ENCODE data around the gene AFF2. TPM values are rescaled to one million over a fixed set of nuclear protein-coding genes. Genes with fewer than 3 reads are reported as not detected.
"Not testable (repeated sequence)": the region's sequence is repeated elsewhere in the genome, so short reads cannot be mapped to it uniquely, and the experiment has no call there.

Gene AFF2
- total RNA-seq, 1 donor from 2014 or later, result 3.1 TPM

- DNase-seq, result no peak
These were observed 365.1 kb downstream of the AFF2 start for GRCh38 chrX:148865277-148866210.

GRCh38 chrX:148867596-148867995, 367.2 kb downstream of the AFF2 start:
- no peak for DNase-seq

- peak; percentile 45 for DNase-seq
These were observed 371.2 kb downstream of the AFF2 start for GRCh38 chrX:148871422-148872160.

GRCh38 chrX:148872161-148872535, 371.7 kb downstream of the AFF2 start:
- no peak for DNase-seq

- DNase-seq, result no peak
These were observed 372.5 kb downstream of the AFF2 start for GRCh38 chrX:148872881-148873280.

GRCh38 chrX:148874636-148875246, 374.3 kb downstream of the AFF2 start:
- no peak for DNase-seq

- no peak for DNase-seq
These were observed 378.0 kb downstream of the AFF2 start for GRCh38 chrX:148878371-148878770.

- no peak for DNase-seq
These were observed 384.8 kb downstream of the AFF2 start for GRCh38 chrX:148885203-148885602.

- no peak for DNase-seq
These were observed 393.0 kb downstream of the AFF2 start for GRCh38 chrX:148893395-148893794.

- no peak for DNase-seq
These were observed 402.2 kb downstream of the AFF2 start for GRCh38 chrX:148902581-148902980.

- DNase-seq, result no peak
These were observed 402.8 kb downstream of the AFF2 start for GRCh38 chrX:148903176-148903575.

- DNase-seq, result no peak
These were observed 404.1 kb downstream of the AFF2 start for GRCh38 chrX:148904421-148905111.

- no peak for DNase-seq
These were observed 405.0 kb downstream of the AFF2 start for GRCh38 chrX:148905400-148905799.

- DNase-seq, result not testable (repeated sequence)
These were observed 406.2 kb downstream of the AFF2 start for GRCh38 chrX:148906628-148907027.

GRCh38 chrX:148909758-148910157, 409.3 kb downstream of the AFF2 start:
- no peak for DNase-seq

GRCh38 chrX:148913971-148914370, 413.6 kb downstream of the AFF2 start:
- no peak for DNase-seq

GRCh38 chrX:148914783-148915182, 414.4 kb downstream of the AFF2 start:
- DNase-seq, result no peak

- DNase-seq, result no peak
These were observed 415.1 kb downstream of the AFF2 start for GRCh38 chrX:148915474-148915873.

- no peak for DNase-seq
These were observed 417.0 kb downstream of the AFF2 start for GRCh38 chrX:148917441-148917840.

- DNase-seq, result no peak
These were observed 423.2 kb downstream of the AFF2 start for GRCh38 chrX:148923631-148924030.

- no peak for DNase-seq
These were observed 426.0 kb downstream of the AFF2 start for GRCh38 chrX:148926371-148926770.

- no peak for DNase-seq
These were observed 428.4 kb downstream of the AFF2 start for GRCh38 chrX:148928811-148929210.

All from tongue (tissue), 2 donors.